HG02885 (cell line): ENCODE measurements around the gene NACA.
"Not testable (repeated sequence)": the region's sequence is repeated elsewhere in the genome, so short reads cannot be mapped to it uniquely, and the experiment has no call there.

Experiments used
- ATAC-seq: cut with Tn5 transposase; IDR thresholded peaks from one replicate; pipeline ENCODE4 v1.9.1; 2021; ENCODE audit warnings: mild to moderate bottlenecking; ENCODE audit not compliant: unreplicated experiment, poor library complexity

Gene NACA

DNA sequence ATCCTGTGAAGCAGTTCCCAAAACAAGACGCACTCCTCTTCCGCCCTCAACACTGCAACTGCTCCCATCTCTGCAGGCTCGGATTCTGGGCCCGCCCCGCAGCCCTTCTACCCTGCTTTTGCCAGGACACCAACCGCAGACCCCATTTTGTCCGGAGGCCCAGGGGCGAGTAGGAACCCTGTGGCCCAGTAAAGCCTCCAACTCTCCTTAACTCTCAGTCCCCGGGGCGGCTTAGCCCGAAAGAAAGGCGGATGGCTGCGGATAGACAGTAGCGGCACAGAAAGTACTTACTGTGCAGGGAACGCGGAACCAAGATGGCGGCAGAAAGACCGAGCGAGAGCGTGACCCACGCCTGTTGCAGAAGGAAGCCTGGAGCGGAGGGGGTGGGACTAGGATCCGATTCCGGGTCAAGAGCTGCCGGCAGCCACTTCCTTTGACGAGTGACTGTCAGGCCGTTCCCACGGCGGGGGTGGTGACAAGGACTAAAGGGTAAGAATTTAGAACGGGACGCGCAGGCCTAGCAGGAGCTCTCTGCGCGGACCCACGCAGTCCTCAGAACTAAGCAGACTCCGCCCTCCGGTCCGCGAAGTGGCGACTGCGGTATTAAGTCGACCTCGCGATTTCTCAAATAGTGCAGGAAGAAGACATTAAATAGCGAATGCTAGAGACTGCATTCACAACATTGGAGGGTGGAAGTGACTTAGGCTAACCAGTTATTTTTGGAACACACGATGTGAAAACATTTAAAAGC is at the start of gene NACA:
TSS of gene NACA (minus strand) at position 328 of the 751 bp plus-strand sequence. CDS start 778 bp downstream, outside the sequence.
- ATAC-seq: peak; percentile 93

DNA sequence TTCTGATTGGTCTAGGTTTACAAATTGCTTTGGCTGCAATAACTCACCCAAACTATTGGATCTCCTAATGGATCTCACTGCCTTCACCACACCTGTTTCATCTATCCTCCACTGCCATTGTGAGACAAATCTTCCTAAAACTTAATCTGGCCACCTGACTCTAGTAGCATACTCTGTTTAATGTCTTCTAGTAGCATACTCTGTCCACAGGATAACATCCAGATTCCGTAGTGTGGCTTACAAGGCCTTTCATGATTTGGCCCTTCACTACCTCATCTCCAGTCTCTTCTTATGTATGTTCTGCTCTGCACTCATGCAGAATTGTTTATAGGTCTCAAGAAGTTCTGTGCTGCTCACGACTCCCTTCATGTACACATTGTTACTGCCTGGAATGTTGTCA is 48.0 kb upstream of the NACA start:
- no peak for ATAC-seq

DNA sequence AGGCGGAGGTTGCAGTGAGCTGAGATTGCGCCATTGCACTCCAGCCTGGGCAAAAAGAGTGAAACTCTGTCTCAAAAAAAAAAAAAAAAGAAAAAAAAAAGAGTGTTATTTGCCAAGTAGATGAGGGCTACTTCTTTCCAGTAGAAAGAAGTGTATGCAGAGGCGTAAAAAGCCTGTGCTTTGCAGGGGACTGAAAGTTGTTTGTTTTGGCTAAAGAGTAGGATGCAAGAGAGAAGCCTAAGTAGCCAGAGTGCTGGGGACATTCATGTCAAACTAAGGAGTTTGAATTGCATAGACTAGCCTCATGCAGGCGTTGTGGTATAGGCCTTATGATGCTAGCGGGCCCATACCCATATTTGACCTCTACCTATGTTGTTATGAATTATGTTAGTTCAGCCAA is 47.5 kb upstream of the NACA start:
- no peak for ATAC-seq

DNA sequence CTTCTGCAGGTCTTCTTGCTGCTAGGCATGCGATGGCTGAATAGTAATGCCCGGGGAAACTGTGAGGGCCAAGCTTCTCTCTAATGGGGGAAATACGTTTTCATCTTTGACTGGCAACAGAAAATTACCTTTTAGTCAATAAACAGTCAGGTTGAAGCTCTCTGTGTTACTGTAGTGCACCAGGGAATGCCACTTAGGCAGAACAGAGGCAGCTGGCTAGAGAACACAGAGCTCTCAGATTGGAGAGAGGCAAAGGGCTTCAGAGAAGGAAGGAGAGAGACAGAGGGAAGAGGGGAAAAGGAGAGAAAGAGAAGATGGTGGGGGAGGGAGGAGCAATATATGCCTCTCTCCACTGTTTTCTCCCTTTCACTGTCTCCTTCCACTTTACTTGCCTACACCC is 44.8 kb upstream of the NACA start:
- ATAC-seq: no peak

DNA sequence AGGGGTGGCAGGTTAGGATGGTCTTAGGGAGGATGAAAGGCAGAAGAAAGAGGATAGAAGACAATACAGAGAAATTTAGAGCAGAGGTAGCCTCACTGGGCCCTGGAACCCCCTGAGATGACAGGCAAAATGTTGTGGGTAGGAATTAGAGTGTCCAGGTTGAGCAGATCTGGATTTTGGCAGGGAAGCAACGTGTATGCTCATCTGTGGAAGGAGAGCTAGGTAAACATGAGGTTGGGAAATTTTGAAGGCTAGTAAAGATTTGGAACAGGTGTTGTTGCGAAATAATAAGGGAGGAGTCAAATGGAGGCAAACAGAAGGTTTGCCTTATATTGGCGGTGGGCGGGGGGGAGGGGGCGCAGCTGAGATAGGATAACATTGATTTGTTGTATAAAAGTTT is 43.3 kb upstream of the NACA start:
- ATAC-seq: no peak

DNA sequence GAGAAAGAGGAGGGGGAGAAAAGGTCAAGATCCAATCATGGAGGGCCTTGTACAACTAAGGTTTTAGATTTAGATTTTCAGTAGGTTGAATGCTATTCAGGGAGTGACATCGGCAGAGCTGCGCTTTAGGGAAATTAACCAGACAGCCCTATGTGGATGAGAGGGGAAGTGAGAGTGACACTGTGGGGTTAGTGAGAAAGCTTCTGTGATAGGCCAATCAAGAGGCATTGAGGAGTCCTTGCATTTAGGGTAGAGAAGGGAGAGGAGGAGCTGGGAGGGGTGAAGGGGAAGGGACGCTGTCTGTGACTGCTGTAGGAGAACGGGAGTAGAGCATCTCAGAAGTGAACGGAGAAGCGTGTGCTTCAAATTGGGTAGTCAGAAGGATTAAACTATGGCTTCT is 41.4 kb upstream of the NACA start:
- peak; percentile 98 for ATAC-seq

DNA sequence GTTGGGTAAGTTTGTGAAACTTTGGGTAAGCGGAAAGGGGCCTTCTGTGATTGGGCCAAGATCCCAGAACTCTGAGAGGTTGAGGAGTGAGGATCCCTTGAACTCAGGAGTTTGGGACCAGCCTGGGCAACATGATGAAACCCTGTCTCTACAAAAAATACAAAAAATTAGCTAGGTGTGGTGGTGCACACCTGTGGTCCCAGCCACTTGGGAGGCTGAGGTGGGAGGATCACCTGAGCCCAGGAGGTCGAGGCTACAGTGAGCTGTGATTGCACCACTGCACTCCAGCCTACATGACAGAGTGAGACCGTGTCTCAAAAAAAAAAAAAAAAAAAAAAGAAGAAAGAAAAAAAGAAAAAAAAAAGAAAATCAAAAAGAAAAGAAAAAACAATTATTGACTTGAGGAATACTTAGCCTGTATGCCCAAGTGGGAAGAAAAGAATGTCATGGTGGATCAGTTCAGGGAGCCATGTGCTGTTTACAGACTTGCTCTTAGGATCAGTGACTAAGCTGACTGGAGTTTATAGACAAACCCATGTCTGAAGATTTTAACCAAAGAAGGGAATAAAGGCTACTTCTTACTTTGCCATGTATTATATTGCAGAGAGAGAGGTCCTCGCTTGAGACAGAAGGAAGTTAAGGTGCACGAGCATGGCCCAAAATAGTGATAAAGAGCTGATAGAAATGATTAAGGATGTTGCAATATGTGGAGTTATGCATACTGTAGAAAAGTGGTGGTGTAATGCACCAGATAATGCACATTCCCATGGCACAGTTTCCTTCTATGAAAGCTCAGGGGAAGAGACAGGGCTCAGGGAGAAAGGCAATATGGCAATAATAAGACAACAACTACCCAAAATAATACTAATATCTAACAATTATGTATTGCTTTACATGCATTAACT is 38.9 kb upstream of the NACA start:
- no peak for ATAC-seq

DNA sequence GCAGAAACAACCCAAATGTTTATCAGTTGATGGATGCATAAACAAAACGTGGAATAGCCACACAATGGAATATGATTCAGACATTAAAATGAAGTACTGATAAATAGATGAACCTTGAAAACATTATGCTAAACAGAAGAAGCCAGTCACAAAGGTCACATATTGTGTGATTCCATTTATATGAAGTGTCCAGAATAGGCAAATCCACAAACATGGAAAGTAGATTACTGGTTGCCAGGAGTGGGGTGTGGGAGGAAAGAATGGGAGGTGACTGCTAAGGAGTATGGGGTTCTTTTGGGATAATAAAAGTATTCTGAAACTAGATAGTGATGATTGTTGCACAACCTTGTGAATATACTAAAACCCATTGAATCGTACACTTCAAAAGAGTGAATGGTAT is 36.7 kb upstream of the NACA start:
- no peak for ATAC-seq

DNA sequence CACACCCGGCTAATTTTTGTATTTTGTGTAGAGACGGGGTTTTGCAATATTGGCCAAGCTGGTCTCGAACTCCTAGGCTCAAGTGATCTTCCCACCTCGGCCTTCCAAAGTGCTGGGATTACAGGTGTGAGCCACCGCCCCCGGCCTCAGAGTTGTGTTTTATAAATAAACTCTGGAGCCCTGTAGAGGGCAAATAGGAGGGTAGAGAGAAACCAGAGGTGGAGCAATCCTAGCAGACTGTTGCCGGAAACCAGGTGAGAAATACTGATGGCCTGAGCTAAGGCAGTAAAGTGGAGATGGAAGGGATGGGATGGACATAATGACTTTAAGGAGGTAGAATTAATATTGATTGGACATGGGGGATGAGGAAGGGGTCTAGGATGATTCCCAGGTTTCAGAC is 35.4 kb upstream of the NACA start:
- no peak for ATAC-seq

DNA sequence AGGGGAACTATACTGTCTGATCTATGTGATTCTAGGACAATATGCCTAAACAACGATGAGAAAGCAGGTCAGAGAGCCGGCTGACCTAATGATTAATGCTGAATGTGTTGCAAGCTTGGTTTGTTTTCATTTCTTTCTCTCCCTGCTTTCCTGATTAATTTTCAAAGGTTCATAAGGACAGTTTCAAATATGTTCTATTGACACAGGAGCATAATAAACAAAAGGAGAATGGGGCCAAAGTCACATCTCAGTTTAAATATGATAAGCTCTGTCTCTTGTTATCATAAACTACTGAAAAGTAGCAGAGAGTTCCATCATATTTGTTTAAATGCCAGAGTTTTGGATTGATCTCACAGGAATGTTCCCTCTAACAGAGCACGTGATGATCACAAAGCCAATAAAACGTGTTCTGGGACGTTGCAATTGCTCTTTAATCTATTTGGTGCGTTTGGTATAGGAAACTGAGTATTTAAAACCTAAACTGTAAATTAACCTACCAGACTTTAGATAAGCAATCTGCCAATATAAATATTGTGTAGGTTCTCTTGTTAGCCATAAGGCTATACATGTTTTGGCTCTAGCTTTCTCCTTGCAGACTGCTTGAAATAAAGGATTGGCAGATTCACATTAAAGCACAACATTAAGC is 34.3 kb upstream of the NACA start:
- ATAC-seq: no peak

DNA sequence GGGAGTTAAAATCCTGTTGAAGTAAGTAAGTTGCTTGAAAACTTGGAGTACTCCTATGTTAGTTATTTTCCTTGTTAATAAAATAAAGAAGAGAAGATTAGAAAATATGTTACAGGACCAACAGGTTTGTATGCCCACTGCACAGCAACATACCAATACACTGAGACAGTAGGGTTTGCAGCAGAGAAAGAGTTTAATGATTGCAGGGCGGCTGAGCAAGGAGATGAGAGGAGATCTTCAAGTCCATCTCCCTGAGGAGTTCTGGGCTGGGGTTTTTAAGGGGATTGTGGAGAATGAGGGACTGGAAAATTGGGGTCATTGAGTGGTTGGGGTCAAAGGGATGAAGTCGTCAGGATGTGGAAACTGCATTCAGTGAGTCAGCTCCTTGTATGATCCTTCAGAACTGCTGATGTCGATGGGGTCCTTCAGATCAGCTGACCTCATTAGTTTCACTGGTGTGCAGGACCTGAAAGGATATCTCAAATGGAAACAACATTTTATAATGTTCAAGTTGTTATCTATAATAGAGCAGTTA is 33.7 kb upstream of the NACA start:
- no peak for ATAC-seq

DNA sequence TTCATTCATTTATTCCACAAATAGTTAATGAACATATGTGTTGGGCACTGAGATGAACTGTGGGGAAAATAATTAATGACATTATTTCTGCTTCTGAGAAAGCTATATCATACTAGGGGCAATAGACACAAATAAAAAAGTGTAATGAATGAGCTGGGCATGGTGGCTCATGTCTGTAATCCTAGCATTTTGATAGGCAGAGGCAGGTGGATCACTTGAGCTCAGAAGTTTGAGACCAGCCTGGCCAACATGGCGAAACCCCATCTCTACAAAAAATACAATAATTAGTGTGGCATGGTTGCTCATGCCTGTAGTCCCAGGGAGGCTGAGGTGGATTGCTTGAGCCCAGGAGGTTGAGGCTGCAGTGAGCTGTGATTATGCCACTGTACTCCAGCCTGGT is 32.9 kb upstream of the NACA start:
- not testable (repeated sequence) for ATAC-seq

DNA sequence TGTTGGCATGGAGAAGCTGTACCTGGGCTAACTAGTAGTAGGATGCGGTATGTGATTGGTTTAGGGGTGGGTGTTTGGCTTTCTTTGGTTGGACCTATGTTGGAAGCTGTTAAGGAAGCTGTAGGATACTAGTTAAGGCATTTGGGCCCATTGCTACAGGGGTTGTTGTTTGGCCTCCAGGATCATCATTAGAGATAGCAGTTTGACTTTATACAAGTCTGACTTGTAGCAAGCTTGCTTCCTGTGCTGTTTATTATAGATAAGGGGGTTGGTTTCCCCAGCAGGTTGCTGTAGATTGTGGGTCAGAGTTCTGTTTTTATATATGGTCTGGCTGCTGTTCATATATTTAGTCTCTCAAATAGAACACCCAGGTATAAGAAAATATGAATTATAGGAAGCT is 28.5 kb upstream of the NACA start:
- no peak for ATAC-seq

DNA sequence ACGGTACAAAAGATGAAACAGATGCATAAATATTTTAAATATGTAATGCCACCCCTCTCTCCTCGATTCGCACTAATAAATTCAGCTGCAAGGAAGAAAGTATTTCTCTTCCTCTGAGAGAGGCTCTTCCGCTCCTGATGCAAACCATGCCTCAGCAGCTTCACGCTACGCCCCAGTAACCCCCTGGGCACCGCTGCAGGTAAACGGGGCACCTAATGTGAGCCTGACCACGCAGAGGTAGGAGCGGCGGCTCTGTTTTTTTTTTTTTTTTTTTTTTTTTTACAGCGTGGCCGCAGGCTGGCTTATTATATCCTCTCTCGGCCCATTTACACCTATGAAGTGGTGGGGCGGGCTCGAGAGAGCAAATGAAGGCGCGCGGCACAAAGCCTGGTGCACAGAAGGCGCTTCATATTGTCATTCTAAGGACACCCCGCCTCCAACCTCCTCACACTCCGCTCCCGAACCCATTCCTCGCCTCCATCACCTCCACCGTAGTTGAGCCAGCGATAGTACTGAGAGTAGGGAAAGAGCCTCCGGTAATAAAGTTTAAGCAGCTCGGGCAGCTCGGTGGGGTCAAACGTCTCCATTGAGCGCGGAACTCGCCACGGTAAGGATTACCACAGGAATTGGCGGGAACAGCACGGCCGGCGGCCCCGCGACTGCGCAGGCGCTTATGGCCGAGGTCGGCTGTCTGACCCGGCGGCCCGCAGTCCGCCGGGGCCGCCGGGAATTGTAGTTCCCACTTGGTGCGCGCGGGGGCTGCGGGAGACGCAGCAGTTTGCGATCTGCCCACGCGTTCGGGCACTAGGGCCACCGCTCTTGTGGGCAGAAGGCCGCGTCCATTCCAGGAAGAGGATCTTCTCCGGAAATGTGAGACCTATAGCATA is 26.9 kb upstream of the NACA start, which contains the start of gene PRIM1:
TSS of gene PRIM1 (minus strand) at position 612 of the 887 bp plus-strand sequence. CDS start at position 587, 25 bp downstream.
- ATAC-seq: peak; percentile 82

DNA sequence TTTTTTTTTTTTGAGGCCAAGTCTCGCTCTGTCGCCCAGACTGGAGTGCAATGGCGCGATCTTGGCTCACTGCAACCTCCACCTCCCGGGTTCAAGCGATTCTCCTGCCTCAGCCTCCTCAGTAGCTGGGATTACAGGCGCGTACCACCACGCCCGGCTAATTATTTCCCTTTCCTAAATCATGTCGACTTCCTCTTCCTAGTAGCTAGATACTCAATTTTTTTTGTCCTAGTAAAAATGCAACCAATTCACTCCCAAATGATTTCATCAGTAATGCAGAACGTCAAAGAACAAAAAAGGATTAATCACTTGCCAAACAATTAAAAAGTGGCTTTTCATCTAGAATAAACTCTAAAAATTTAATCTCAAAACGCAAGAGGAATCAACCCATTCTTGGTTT is 25.5 kb upstream of the NACA start:
- not testable (repeated sequence) for ATAC-seq

DNA sequence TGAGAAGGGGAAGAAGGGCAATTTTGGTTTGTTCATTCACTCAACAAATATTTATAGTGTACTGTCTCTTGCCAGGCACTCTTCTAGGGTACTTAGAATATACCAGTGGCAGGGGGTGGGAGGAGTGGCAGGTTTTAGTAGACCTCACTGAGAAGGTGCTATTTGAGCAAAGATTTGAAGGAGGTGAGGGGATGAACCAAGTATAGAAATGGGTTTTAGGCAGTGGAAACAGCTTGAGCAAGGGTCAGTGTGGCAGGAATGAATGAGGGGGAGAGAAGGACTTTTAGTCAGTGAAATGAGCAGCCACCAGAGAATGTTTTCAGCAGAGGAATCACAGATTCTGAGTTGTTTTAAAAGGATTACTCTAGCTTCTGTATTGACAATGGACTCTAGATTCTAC is 24.8 kb upstream of the NACA start:
- no peak for ATAC-seq

DNA sequence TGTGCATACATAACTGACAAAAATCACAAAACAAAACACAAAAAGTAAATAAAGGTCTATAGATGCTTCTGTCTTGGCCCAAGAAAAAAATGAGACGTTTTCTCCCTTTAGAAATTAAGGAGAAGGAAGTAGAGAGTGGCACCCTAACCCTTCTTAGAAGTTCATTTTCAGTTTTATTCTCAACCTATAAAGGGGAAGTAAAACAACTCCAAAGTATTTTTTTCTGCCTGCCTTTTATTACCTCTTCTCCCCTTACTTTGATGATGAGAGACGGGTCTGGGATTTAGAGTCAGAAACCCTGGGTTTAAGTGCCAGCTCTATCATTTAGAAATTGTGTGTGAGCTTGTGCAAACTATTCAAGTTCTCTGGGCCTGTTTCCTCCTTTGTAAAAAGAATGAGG is 24.3 kb upstream of the NACA start:
- ATAC-seq: no peak

DNA sequence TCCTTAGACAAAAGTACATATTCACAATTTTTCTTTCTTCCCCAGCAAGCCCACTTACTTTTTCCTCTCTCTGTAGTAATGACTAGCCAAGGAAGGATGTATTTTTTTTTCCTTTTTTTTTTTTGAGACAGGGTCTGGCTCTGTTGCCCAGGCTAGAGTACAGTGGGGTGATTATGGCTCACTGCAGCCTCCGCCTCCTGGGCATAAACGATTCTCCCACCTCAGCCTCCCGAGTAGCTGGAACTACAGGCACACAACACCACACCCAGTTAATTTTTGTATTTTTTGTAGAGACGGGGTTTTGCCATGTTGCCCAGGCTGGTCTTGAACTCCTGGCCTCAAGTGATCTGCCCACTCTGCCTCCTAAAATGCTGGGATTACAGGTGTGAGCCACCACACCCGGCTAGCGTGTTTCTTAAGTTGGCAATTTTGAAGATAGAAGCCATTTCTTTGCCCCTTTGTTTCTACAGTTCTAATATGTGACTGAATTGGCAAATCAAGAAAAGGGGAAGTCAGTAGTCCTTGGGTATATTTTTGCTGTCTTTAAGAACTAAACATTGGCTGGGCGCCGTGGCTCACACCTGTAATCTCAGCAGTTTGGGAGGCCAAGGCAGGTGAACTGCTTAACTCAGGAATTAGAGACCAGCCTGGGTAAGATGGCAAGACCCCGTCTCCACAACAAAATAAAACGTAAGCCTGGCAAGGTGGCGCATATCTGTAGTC is 3.2 kb upstream of the NACA start:
- ATAC-seq: no peak

DNA sequence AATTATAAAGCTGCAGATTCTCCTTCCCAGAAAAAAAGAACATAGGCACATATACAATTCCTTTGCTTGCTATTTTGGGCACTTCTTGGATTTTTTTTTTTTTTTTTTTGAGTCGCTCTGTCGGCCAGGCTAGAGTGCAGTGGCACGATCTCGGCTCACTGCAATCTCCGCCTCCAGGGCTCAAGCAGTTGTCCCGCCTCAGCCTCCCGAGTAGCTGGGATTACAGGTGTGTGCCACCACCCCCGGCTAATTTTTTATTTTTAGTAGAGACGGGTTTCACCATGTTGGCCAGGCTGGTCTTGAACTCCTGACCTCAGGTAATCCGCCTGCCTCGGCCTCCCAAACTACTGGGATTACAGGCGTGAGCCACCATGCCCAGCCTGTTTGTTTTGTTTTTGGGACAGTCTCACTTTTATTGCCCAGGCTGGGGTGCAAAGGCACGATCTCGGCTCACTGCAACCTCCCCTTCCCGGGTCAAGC is 1.1 kb upstream of the NACA start:
- ATAC-seq: not testable (repeated sequence)
